Activated T-cell treated with anti-CD3 and anti-CD28 coated beads for 48 hours (primary cell): ENCODE data around the gene ABCC1.

ENCODE experiments used
- DNase-seq: peaks from one replicate; pipeline ENCODE4 v3.0.0-alpha.2; 2020; ENCODE audit warnings: low read depth

Gene ABCC1

DNA sequence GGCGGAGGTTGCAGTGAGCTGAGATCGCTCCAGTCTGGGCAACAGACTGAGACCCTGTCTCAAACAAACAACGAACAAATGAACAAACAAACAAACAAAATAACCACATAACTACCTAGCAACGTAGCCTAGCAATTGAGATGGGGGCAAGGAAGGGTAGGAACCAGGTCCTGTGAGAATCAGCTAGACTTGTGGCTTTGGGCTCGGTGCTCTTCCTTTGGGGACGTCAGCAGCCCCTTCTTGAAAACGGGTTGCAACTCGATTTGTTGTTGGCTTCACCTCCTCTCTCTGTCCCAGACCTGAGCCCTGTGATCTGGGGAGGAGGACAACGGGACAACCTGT, 72.2 kb downstream of the ABCC1 start:
- DNase-seq: no peak

GRCh38 chr16:16021988-16022682, 72.7 kb downstream of the ABCC1 start:
- no peak for DNase-seq

DNA sequence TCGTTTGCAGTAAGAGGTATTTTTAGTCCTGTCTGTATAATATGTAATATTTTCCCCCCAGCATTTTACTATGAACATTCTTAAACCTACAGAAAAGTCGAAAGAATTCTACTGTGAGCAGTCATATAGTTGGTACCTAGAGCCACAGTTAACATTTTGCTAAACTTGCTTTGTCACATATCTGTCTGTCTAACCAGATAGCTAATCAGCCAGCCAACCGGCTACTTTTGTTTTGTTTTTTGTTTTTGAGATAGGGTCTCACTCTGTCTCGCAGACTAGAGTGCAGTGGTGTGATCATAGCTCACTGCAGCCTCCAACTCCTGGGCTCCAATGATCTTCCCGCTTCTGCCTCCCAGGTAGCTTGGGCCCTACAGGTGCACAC, 73.3 kb downstream of the ABCC1 start:
- no peak for DNase-seq

DNA sequence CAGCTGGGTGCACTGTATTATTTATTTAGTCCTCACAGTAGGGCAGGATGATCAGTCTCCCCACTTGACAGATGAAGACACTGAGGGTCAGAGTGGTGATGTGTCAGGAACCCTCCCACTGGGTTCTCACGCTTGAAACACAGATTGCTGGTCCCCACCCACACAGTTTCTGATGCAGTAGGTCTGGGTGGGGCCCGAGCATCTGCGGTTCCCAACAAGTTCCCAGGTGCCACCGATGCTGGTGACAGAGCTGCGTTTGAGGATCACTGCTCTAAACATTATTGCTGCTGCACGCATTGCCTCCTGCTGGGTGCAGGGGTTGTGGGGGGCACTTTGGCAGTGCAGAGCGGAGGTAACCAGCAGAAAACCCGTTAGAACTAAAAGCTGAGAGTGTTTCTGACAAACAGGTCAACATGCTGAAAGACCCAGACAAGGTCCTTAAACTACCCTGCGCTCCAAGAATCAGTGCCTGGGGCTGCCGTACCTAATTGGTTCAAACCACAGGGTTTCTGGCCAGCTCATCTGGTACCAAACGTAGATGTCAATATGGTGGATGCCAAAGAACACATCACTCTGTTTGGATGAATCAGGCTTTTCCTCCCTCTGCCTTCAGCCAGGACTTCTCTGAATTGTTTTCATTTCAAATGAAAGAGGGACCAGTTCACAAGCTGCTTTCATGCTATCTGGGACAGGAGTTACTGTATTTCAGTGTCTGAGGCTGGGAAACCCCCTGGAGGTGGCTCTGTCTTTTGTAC, 76.0 kb downstream of the ABCC1 start:
- peak; percentile 58 for DNase-seq

GRCh38 chr16:16027728-16028310, 78.4 kb downstream of the ABCC1 start:
- no peak for DNase-seq

- DNase-seq: no peak
Measured at GRCh38 chr16:16028311-16028999, 79.0 kb downstream of the ABCC1 start.

DNA sequence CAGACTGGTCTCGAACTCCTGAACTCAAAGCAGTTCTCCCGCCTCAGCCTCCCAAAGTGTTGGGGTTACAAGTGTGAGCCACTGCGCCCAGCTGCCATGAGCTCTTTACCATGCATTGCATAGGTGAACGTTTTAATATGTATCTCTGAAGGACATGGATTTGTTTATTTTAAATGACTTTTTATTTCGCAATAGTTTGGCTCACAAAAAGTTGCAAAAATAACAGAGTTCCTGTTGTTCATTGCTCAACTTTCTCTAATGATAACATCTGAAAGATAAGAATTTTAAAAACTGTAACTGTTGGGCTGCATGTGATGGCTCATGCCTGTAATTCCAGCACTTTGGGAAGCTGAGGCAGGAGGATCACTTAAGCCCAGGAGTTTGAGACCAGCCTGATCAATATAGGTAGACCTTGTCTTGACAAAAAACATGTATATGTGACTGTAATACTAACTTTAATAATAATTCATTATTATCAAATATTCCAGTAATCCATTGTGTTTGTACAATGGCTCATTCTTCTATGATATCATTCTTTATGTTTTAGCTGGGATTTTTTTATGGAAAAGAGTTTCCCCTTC, 80.1 kb downstream of the ABCC1 start:
- no peak for DNase-seq

GRCh38 chr16:16030449-16030848, 81.0 kb downstream of the ABCC1 start:
- no peak for DNase-seq

- DNase-seq: no peak
Measured at GRCh38 chr16:16031401-16031800, 82.0 kb downstream of the ABCC1 start.

GRCh38 chr16:16032271-16032979, 83.0 kb downstream of the ABCC1 start:
- no peak for DNase-seq

DNA sequence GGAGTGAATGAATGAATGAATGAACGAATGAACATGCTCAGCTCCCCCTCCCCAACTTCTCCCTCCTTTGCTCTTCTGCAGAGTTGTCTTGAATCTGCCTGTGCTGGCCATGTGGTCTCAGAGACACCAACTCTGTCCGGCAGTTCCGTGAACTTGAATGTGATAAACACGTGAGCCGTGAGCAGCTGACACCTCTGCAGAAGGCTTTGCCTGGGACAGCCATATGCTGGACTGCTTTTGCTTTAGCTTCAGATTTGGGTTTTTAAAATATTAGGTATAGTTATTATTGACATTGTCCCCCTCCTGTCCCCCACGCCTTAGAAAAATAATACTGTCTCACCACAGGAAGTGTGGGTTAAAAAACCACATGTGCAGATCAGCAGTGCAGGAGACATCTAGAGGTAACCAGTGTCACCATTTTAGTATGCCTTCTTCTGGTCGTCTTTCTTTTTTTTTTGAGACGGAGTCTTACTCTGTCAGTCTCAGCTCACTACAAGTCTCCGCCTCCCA, 83.8 kb downstream of the ABCC1 start:
- DNase-seq: peak; percentile 9

- DNase-seq: no peak
Measured at GRCh38 chr16:16036359-16036792, 87.0 kb downstream of the ABCC1 start.

GRCh38 chr16:16037521-16037920, 88.1 kb downstream of the ABCC1 start:
- DNase-seq: no peak

DNA sequence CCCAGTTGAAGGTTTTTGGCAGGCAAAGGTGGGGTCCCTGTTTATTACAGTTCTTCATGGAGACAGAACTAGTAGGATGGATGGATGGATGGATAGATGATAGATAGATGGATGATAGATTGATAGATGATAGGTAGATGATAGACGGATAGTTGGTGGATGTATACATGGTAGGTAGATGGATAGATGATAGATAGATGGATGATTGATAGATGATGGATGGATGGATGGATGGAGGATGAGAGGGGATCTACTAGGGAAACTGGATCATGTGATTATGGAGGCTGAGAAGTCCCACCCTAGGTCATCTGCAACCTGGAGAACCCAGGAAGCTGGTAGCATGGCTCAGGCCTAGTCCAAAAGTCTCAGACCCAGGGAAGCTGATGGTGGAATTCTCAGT, 88.6 kb downstream of the ABCC1 start:
- no peak for DNase-seq

DNA sequence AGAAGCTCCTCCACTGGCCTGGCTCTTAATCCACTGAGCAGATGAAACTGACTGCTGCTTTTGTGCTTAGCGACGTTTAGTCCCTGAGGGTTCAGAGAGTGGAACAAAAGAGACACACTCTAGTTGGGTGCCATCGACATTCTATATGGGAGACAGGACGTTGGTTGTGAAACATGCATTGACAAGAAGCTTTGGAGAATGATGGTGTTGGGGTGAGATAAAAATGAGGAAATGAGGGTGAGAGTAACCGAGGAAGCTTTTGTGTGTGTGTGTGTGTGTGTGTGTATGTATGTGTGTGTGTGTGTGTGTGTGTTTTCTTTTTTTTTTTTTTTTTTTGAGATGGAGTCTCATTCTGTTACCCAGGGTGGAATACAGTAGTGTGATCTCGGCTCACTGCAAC, 89.5 kb downstream of the ABCC1 start:
- no peak for DNase-seq

GRCh38 chr16:16041196-16041892, 91.9 kb downstream of the ABCC1 start:
- no peak for DNase-seq

GRCh38 chr16:16042076-16042475, 92.7 kb downstream of the ABCC1 start:
- DNase-seq: no peak

DNA sequence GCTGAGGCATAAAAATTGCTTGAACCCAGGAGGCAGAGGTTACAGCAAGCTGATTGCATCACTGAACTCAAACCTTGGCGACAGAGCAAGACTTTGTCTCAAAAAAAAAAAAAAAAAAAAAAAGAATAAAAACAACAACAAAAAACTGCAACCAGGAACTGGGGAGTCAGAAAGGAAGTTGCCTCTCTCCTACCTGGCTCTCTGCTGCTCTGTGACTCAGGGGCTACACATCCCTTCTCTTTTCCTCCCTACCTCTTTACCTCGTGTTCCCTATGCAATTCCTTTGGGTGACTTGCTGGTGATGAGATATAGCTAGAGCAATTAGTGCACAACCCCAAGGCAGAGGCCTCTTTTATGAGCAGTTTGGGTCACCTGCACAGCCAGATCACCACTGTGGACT, 95.9 kb downstream of the ABCC1 start:
- no peak for DNase-seq

GRCh38 chr16:16045879-16046278, 96.5 kb downstream of the ABCC1 start:
- DNase-seq: no peak

DNA sequence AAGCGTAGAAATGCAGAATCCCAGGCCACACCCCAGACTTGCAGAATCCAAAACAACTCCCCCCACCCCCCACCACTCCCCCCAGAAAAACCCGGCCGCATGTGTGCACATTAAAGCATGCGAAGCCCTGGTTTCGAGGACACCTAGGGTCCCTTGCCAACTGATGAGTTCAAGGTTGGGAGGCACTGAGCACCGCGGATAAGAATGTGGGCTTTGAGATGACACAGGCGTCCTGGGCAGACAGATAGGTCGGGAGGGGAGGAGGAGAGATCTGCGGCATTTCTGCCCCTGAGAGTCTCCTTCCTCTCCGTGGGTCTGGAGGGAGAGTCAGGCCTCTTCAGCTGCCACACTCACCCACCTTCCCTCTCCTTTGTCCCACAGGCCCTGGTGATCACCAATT, 98.3 kb downstream of the ABCC1 start:
- no peak for DNase-seq
